Gastrocnemius medialis (tissue), 4 donors: ENCODE data around the gene ZC3H7B.

Experiments used
- CTCF ChIP-seq, 5 experiments: fragments of 450-650 bp in 3 of 5; fragments of 200-600 bp in 2 of 5; sonication (generic) in 2 of 5; IDR thresholded peaks in 4 of 5; conservative IDR thresholded peaks in 1 of 5; 1 replicate in 4 of 5; 2 replicates in 1 of 5; pipeline ENCODE4 v1.5.1; 2016 to 2019; ENCODE audit warnings: antibody characterized with exemption in 5 of 5, mild to moderate bottlenecking in 3 of 5, moderate library complexity in 3 of 5
- POLR2A ChIP-seq, 2 donors: fragments of 450-650 bp; IDR thresholded peaks; one replicate each; pipeline ENCODE4 v1.6.1; 2017; ENCODE audit warnings: antibody characterized with exemption in 2 of 2, mild to moderate bottlenecking in 2 of 2, moderate library complexity in 2 of 2

DNA sequence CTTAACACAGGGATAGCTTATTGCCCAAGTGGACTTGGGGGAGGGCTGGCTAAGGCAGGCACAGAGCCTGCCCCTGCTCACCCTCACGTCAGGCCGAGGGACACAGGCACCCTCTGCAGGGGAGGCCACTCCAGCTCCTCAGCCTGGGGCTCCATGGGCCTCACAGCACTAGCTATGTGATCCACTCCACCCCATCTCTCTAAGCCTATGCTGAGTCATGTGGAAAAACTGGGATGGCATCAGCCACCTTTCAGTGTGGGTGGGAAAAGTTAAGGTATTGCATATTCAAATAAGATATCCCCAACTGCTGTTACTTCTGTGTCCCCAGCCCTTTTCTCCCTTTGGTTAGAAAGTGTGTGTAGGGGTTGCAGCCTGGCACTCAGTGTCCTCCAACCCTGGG, 37.6 kb upstream of the ZC3H7B start:
- TF ChIP-seq POLR2A (IDR thresholded peaks at IDR 0.05) (no peak), CTCF (IDR thresholded peaks at IDR 0.05 in 4 of 5, conservative IDR thresholded peaks at IDR 0.05 in 1 of 5) (no peak)
